ENCODE data around the gene DHCR7. TPM values are rescaled to one million over a fixed set of nuclear protein-coding genes. Genes with fewer than 3 reads are reported as not detected.

The DHCR7 gene
- 54.8 and 241 TPM in 2 replicates for total RNA-seq

GRCh38 chr11:71448257-71449171 lies at the start of gene DHCR7:
Gene DHCR7, minus strand, starts transcription at chr11:71448393. Its CDS starts 3,441 bp downstream, at chr11:71444952.

GRCh38 chr11:71453037-71453917 lies 5.1 kb upstream of the DHCR7 start, which contains the start of gene NADSYN1:
Gene NADSYN1, plus strand, starts transcription at chr11:71453203. Its CDS starts 94 bp downstream, at chr11:71453297.

Small RNA genes lying within 50 kb of the gene (small RNA-seq; reads per million reads assigned to genes)
- not detected for gene MIR6754 (ENCODE audit: low replicate concordance)

Other genes starting within 250 kb of the DHCR7 start
- 0.44 and 1.6 TPM in 2 replicates for gene SHANK2, start 195.8 kb downstream of the DHCR7 start, total RNA-seq
- gene NADSYN1, start 4.8 kb upstream of the DHCR7 start, total RNA-seq: 68.9 and 91.0 TPM in 2 replicates
- gene KRTAP5-7, start 78.9 kb upstream of the DHCR7 start, total RNA-seq: not detected in 2 replicates
- not detected in 2 replicates for gene KRTAP5-8, start 89.6 kb upstream of the DHCR7 start, total RNA-seq
- gene KRTAP5-9, start 100.0 kb upstream of the DHCR7 start, total RNA-seq: not detected in 2 replicates
- gene KRTAP5-10, start 117.2 kb upstream of the DHCR7 start, total RNA-seq: not detected in 2 replicates
- gene KRTAP5-11, start 134.5 kb upstream of the DHCR7 start, total RNA-seq: not detected in 2 replicates